ENCODE results near the gene VWCE.
"Not testable (repeated sequence)": the region's sequence is repeated elsewhere in the genome, so short reads cannot be mapped to it uniquely, and the experiment has no call there.

- not testable (repeated sequence) for TF ChIP-seq CC2D1A (IDR thresholded peaks at IDR 0.05); CHD1 (IDR thresholded peaks at IDR 0.05; ENCODE audit: low read length); CTCF (IDR thresholded peaks at IDR 0.05 in 2 of 3, conservative IDR thresholded peaks at IDR 0.05 in 1 of 3; ENCODE audit: insufficient read depth in 2 of 3, low read depth in 1 of 3, low read length in 3 of 3); UBTF (IDR thresholded peaks at IDR 0.05; ENCODE audit: borderline replicate concordance in 1 of 2, low read depth in 2 of 2, low read length in 2 of 2); NCOR1 (IDR thresholded peaks at IDR 0.05)
These were observed 76.1 kb downstream of the VWCE start for GRCh38 chr11:61219016-61219415.
